Vagina (tissue), 2 donors: Measurements from ENCODE around the gene A4GALT. TPM values are rescaled to one million over a fixed set of nuclear protein-coding genes. Genes with fewer than 3 reads are reported as not detected.
A peak's percentile ranks its signal among the peaks of the same experiment; 100 is the strongest.

Source experiments
- DNase-seq, 2 donors: peaks; one replicate each; pipeline ENCODE4 v3.0.0-alpha.2; 2017; ENCODE audit errors: extremely low spot score in 2 of 2
- H3K27ac ChIP-seq: fragments of 200-600 bp; sonication (generic); one replicate; pipeline ENCODE4 v1.5.1; 2019
- H3K27me3 ChIP-seq: fragments of 200-600 bp; sonication (generic); one replicate; pipeline ENCODE4 v1.5.1; 2019
- H3K36me3 ChIP-seq, 2 donors: fragments of 200-600 bp; sonication (generic); one replicate each; pipeline ENCODE4 v1.5.1; 2017 to 2019
- H3K4me1 ChIP-seq: fragments of 200-600 bp; sonication (generic); one replicate; pipeline ENCODE4 v1.5.1; 2019
- H3K4me3 ChIP-seq, 2 donors: fragments of 200-600 bp; sonication (generic); 1 replicate in 1 of 2; 2 replicates in 1 of 2; pipeline ENCODE4 v1.5.1; 2016 to 2019
- H3K9me3 ChIP-seq: fragments of 200-600 bp; sonication (generic); one replicate; pipeline ENCODE4 v1.5.1; 2019
- CTCF ChIP-seq, 3 experiments: fragments of 450-650 bp in 2 of 3; fragments of 200-600 bp in 1 of 3; sonication (generic) in 1 of 3; IDR thresholded peaks; one replicate each; pipeline ENCODE4 v1.5.1; 2017 to 2019; ENCODE audit warnings: antibody characterized with exemption in 3 of 3, mild to moderate bottlenecking in 2 of 3, moderate library complexity in 2 of 3
- POLR2A ChIP-seq, 2 donors: fragments of 450-650 bp; IDR thresholded peaks; one replicate each; pipeline ENCODE4 v1.6.1; 2017; ENCODE audit warnings: antibody characterized with exemption in 2 of 2, mild to moderate bottlenecking in 2 of 2, moderate library complexity in 2 of 2
- POLR2AphosphoS5 ChIP-seq, 2 donors: sonication (generic); formaldehyde crosslinking; IDR thresholded peaks; one replicate each; pipeline ENCODE4 v1.9.0; 2017; ENCODE audit warnings: antibody characterized with exemption in 2 of 2, mild to moderate bottlenecking in 2 of 2, low read depth in 1 of 2; ENCODE audit not compliant: insufficient read depth in 1 of 2
- intact Hi-C: fragments of 100-400 bp; cut with DNase I; formaldehyde crosslinking; loops from one replicate; pipeline ENCODE4 v1.15.1; 2023
- total RNA-seq: library from RNA; depleted of rRNA; stranded (reverse); fragments of >200 nt; gene quantifications from one replicate; pipeline ENCODE4 v1.2.3, GENCODE V29; 2016

The A4GALT gene
- total RNA-seq, 1 donor from 2014 or later = 35.6 TPM

GRCh38 chr22:42646569-42647525, 73.8 kb downstream of the A4GALT start:
- Histone ChIP-seq H3K9me3 (no peaks in the 10 kb centered on the region), H3K36me3 (no peaks in the 10 kb centered on the region), H3K27me3 (no peaks in the 10 kb centered on the region), H3K4me3 (peak overlapping the region; percentile 46 to 90), H3K27ac (peak overlapping the region; percentile 99), H3K4me1 (peaks cover 72% of the 10 kb centered on the region)
- TF ChIP-seq CTCF (IDR thresholded peaks at IDR 0.05) = no peak
- peak in 1 of 2 donors; percentile 47 for TF ChIP-seq POLR2AphosphoS5 (IDR thresholded peaks at IDR 0.05; ENCODE audit: insufficient read depth in 1 of 2, low read depth in 1 of 2)
- intact Hi-C loops = no loop called here
- peak in 1 of 2 donors; percentile 96 for DNase-seq

GRCh38 chr22:42645938-42646568, 74.6 kb downstream of the A4GALT start:
- H3K4me1 ChIP-seq = peaks cover 76% of the 10 kb centered on the region
- intact Hi-C loops = no loop called here

GRCh38 chr22:42645341-42645937, 75.2 kb downstream of the A4GALT start:
- Histone ChIP-seq H3K4me3 (peak overlapping the region; percentile 46 to 90), H3K27ac (peak overlapping the region; percentile 99), H3K9me3 (no peaks in the 10 kb centered on the region), H3K36me3 (no peaks in the 10 kb centered on the region), H3K27me3 (no peaks in the 10 kb centered on the region), H3K4me1 (peaks cover 76% of the 10 kb centered on the region)
- peak in 1 of 2 donors; percentile 96 for DNase-seq
- intact Hi-C loops = no loop called here
- no peak for TF ChIP-seq POLR2A (IDR thresholded peaks at IDR 0.05)
- peak; percentile 18 to 36 for TF ChIP-seq POLR2AphosphoS5 (IDR thresholded peaks at IDR 0.05; ENCODE audit: insufficient read depth in 1 of 2, low read depth in 1 of 2)

More at GRCh38 chr22:42645938-42646568, 74.6 kb downstream of the A4GALT start:
- DNase-seq = no peak
- Histone ChIP-seq H3K27me3 (no peaks in the 10 kb centered on the region), H3K4me3 (peak overlapping the region; percentile 46 to 90), H3K9me3 (no peaks in the 10 kb centered on the region), H3K27ac (peak overlapping the region; percentile 99), H3K36me3 (no peaks in the 10 kb centered on the region)
- no peak for TF ChIP-seq POLR2AphosphoS5 (IDR thresholded peaks at IDR 0.05; ENCODE audit: insufficient read depth in 1 of 2, low read depth in 1 of 2)
- TF ChIP-seq CTCF (IDR thresholded peaks at IDR 0.05) = no peak
- TF ChIP-seq POLR2A (IDR thresholded peaks at IDR 0.05) = no peak

- Histone ChIP-seq H3K4me3 (peak overlapping the region; percentile 46 to 90), H3K4me1 (peaks cover 73% of the 10 kb centered on the region), H3K9me3 (no peaks in the 10 kb centered on the region), H3K36me3 (no peaks in the 10 kb centered on the region), H3K27me3 (no peaks in the 10 kb centered on the region), H3K27ac (peak overlapping the region; percentile 99)
- no peak for DNase-seq
- intact Hi-C loops = no loop called here
- no peak for TF ChIP-seq POLR2AphosphoS5 (IDR thresholded peaks at IDR 0.05; ENCODE audit: insufficient read depth in 1 of 2, low read depth in 1 of 2)
- TF ChIP-seq POLR2A (IDR thresholded peaks at IDR 0.05) = no peak
- TF ChIP-seq CTCF (IDR thresholded peaks at IDR 0.05) = no peak
These were observed 76.0 kb downstream of the A4GALT start for GRCh38 chr22:42644422-42645340.
